ENCODE measurements around the gene GPD1. TPM values are rescaled to one million over a fixed set of nuclear protein-coding genes. Genes with fewer than 3 reads are reported as not detected.

GPD1 gene
- 100 to 1,000 TPM in 3 of 6 experiments, 10 to 100 TPM in 3; 43.6 to 210 (median 110) TPM for total RNA-seq
- long read RNA-seq, transcript GPD1-201 (8 exons, 3,082 nt): major isoform, 21 of 27 reads
- long read RNA-seq, partial matches to known transcripts: 3 of 27 reads
- long read RNA-seq, other reads (novel, unspliced or antisense): 3 of 27 reads

DNA sequence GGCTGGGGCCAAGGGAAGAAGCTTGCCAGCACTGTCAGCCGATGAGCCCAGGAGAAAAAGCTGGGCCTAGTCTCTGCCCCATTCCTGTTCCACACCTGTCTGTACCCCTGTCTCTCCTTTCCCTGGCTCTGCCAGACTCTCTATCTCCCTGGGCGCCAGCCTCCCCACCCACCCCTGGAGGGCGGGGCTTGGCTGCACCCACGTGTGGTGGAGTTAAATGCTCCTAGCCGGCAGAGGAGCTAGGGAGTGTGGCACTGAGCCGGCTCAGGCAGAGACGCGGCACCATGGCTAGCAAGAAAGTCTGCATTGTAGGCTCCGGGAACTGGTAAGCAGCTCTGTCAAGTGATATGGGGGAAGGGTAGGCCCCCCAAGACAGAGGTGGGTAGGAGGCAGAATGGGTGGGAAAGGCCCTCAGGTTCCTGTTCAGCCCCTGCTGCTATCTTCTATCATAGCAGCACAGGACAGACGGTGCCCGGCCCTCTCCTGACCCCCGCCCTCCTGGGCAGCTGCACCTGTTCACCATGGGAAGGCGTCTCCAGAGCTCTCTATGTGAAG, at the start of gene GPD1:
Gene GPD1 (plus strand): TSS at position 242 of the 555 bp plus-strand sequence. CDS start 43 bp downstream, at position 285.
- H3K27ac ChIP-seq: peak within 1 kb of the TSS in 2 of 3 donors; percentile 87 to 90
- 17% methylated on average over 7 of the region's 13 CpGs for WGBS (ENCODE audit: insufficient coverage, low coverage, low lambda C conversion rate, missing lambda C conversion rate)
- DNase-seq (peak; percentile 87 to 95 (median 94)), ATAC-seq (peak; percentile 79 to 87 (median 83))
- intact Hi-C loops (cut with DNase I): no loop called here
- H3K4me3 ChIP-seq: peak within 1 kb of the TSS; percentile 39 to 63 (median 60)
- peaks cover 0 to 53% (median 25%) of the 10 kb centered on the region in 4 donors for H3K4me1 ChIP-seq
- TF ChIP-seq POLR2A (IDR thresholded peaks at IDR 0.05) (peak; percentile 97), CTCF (IDR thresholded peaks at IDR 0.05) (no peak)
- no peaks in the 10 kb centered on the region for H3K9me3 ChIP-seq
- no peaks in the 10 kb centered on the region for H3K27me3 ChIP-seq
- peaks cover 0 to 21% (median 12%) of the 10 kb centered on the region in 4 donors for H3K36me3 ChIP-seq

DNA sequence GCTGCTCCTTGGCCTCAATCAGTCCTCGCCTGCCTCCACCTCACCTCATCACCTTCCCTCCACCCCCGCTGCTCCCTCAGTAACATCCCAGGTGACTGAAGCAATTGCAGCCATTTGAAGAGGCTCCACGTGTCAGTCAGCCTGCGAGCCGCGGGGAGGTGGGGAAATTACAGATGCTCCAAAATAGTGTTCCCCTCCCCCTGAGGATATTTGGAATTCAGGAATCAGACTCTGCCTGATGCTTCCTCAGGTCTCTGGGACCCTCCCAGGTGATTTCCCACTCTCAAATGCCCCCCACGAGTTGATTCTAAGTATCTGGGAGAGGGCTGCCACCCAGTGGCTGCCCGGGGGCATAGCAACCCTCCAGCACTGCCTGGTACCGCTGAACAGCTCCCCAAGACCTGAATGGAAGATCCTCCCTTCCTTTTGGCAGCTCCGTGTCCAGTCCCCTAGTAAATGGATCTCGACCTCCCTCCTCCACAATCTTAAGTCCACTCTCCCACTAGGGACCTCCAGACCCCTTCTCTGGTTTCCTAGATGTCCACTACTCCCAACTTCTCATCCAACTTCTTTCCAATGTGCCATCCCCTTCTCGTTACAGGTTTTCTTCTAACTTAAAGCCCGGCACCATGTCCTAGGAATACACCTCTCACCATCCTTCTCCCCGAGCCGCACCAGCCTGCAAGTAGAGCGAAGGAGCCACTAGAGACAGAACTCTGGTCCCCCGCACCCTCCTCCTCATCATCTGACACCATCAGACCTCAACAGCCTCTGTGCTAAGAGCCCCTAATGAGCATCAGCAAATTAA, 47.8 kb upstream of the GPD1 start:
- intact Hi-C loops (cut with DNase I): loop anchor here (5.0 kb wide), 2 partner anchors 84 to 89 kb away; partner anchors contain the start of gene AQP6 (in 1 of the 2)
- peak; percentile 67 to 79 (median 74) for ATAC-seq
- H3K27ac ChIP-seq: no peak overlapping the region
- no peak overlapping the region for H3K4me3 ChIP-seq
- H3K27me3 ChIP-seq: no peaks in the 10 kb centered on the region
- H3K9me3 ChIP-seq: no peaks in the 10 kb centered on the region
- no peaks in the 10 kb centered on the region for H3K36me3 ChIP-seq
- DNase-seq: peak in 1 of 3 donors; percentile 54
- 3% methylated on average over 14 of the region's 17 CpGs for WGBS (ENCODE audit: insufficient coverage, low coverage, low lambda C conversion rate, missing lambda C conversion rate)
- H3K4me1 ChIP-seq: peaks cover 0 to 7% (median 0%) of the 10 kb centered on the region in 4 donors
- peak; percentile 88 to 97 (median 93) for TF ChIP-seq CTCF (IDR thresholded peaks at IDR 0.05)
- TF ChIP-seq POLR2A (IDR thresholded peaks at IDR 0.05): no peak

DNA sequence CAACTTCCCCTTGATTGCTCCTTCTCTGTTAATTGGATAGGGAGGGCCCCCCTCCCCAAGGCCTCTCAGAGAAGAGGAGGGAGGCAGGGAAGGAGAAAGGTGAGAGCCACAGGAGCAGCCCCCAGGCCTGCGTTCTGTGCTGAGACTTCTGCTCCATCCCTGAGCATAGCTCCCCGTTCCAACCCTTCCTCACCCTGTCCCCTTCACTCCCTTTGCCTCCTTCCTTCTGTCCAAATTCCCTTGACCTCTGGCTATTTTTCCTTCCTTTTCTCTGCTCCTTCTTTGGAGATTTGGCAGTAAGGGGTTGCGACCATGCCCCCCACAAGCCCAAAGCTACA, 47.2 kb upstream of the GPD1 start:
- Histone ChIP-seq H3K27ac (no peak overlapping the region), H3K27me3 (no peaks in the 10 kb centered on the region), H3K9me3 (no peaks in the 10 kb centered on the region), H3K4me3 (no peak overlapping the region), H3K4me1 (peaks cover 0 to 7% (median 0%) of the 10 kb centered on the region in 4 donors), H3K36me3 (no peaks in the 10 kb centered on the region)
- intact Hi-C loops (cut with DNase I): loop anchor here (5.0 kb wide), 2 partner anchors 84 to 89 kb away; partner anchors contain the start of gene AQP6 (in 1 of the 2)
- ATAC-seq: no peak
- no peak for DNase-seq
- 8% methylated on average over 3 of the region's 3 CpGs for WGBS (ENCODE audit: insufficient coverage, low coverage, low lambda C conversion rate, missing lambda C conversion rate)
- no peak for TF ChIP-seq CTCF (IDR thresholded peaks at IDR 0.05)
- no peak for TF ChIP-seq POLR2A (IDR thresholded peaks at IDR 0.05)

GRCh38 chr12:50057000-50057841, 46.6 kb upstream of the GPD1 start, which contains the start of gene ASIC1:
Gene ASIC1, plus strand, starts transcription at chr12:50057596. Its CDS starts 1,171 bp downstream, at chr12:50058767.
- H3K27me3 ChIP-seq: no peaks in the 10 kb centered on the region
- no peaks in the 10 kb centered on the region for H3K9me3 ChIP-seq
- H3K36me3 ChIP-seq: no peaks in the 10 kb centered on the region
- peak within 1 kb of the TSS; percentile 49 to 55 (median 51) for H3K4me3 ChIP-seq
- intact Hi-C loops (cut with DNase I): loop anchor here (5.0 kb wide), 2 partner anchors 85 to 90 kb away; partner anchors contain the start of gene AQP6 (in 1 of the 2)
- ATAC-seq (peak; percentile 76 to 85 (median 79)), DNase-seq (peak; percentile 73 to 79 (median 77))
- no peak within 1 kb of the TSS for H3K27ac ChIP-seq
- 1% methylated on average over 26 of the region's 88 CpGs for WGBS (ENCODE audit: insufficient coverage, low coverage, low lambda C conversion rate, missing lambda C conversion rate)
- peaks cover 0 to 7% (median 0%) of the 10 kb centered on the region in 4 donors for H3K4me1 ChIP-seq
- TF ChIP-seq POLR2A (IDR thresholded peaks at IDR 0.05) (no peak), CTCF (IDR thresholded peaks at IDR 0.05) (peak in 1 of 4 donors; percentile 19)

Measured in right lobe of liver (tissue), 6 donors.